ENCODE data around the gene UBR2. TPM values are rescaled to one million over a fixed set of nuclear protein-coding genes. Genes with fewer than 3 reads are reported as not detected.
A peak's percentile ranks its signal among the peaks of the same experiment; 100 is the strongest.
"Not testable (repeated sequence)": the region's sequence is repeated elsewhere in the genome, so short reads cannot be mapped to it uniquely, and the experiment has no call there.

UBR2 gene
- total RNA-seq, 1 donor from 2014 or later, result 32.0 TPM

GRCh38 chr6:42550277-42550676 is 13.6 kb upstream of the UBR2 start:
- ATAC-seq (ENCODE audit: poor library complexity) (no peak), DNase-seq (no peak)
- intact Hi-C loops (cut with DNase I), result no loop called here

- intact Hi-C loops (cut with DNase I), result no loop called here
- DNase-seq (no peak), ATAC-seq (ENCODE audit: poor library complexity) (no peak)
These were observed 12.6 kb upstream of the UBR2 start for GRCh38 chr6:42551217-42551616.

GRCh38 chr6:42552380-42552779 is 11.4 kb upstream of the UBR2 start:
- DNase-seq (no peak), ATAC-seq (ENCODE audit: poor library complexity) (no peak)
- intact Hi-C loops (cut with DNase I), result no loop called here

GRCh38 chr6:42555477-42556457 is 8.1 kb upstream of the UBR2 start:
- no peak for ATAC-seq (ENCODE audit: poor library complexity)
- intact Hi-C loops (cut with DNase I), result no loop called here
- no peak for DNase-seq

GRCh38 chr6:42556462-42556861 is 7.4 kb upstream of the UBR2 start:
- no peak for DNase-seq
- intact Hi-C loops (cut with DNase I), result no loop called here
- peak; percentile 16 for ATAC-seq (ENCODE audit: poor library complexity)

- ATAC-seq (ENCODE audit: poor library complexity); intact Hi-C loops (cut with DNase I); DNase-seq: not testable (repeated sequence)
These were observed 4.6 kb upstream of the UBR2 start for GRCh38 chr6:42559276-42559675.

GRCh38 chr6:42561986-42562385 is 1.8 kb upstream of the UBR2 start:
- intact Hi-C loops (cut with DNase I), result no loop called here
- DNase-seq, result no peak
- ATAC-seq (ENCODE audit: poor library complexity), result no peak

GRCh38 chr6:42562788-42563405 is 932 bp upstream of the UBR2 start:
- DNase-seq (no peak), ATAC-seq (ENCODE audit: poor library complexity) (no peak)
- intact Hi-C loops (cut with DNase I), result no loop called here

GRCh38 chr6:42564506-42564825 is 637 bp downstream of the UBR2 start:
- DNase-seq (no peak), ATAC-seq (ENCODE audit: poor library complexity) (no peak)
- intact Hi-C loops (cut with DNase I), result no loop called here

GRCh38 chr6:42565823-42566613 is 2.2 kb downstream of the UBR2 start:
- no peak for ATAC-seq (ENCODE audit: poor library complexity)
- intact Hi-C loops (cut with DNase I), result no loop called here
- DNase-seq, result no peak

GRCh38 chr6:42566614-42567208 is 2.9 kb downstream of the UBR2 start:
- ATAC-seq (ENCODE audit: poor library complexity), result no peak
- intact Hi-C loops (cut with DNase I), result no loop called here

GRCh38 chr6:42567237-42567636 is 3.4 kb downstream of the UBR2 start:
- DNase-seq; intact Hi-C loops (cut with DNase I); ATAC-seq (ENCODE audit: poor library complexity): not testable (repeated sequence)

More at GRCh38 chr6:42566614-42567208, 2.9 kb downstream of the UBR2 start:
- no peak for DNase-seq

GRCh38 chr6:42569102-42570028 is 5.5 kb downstream of the UBR2 start:
- DNase-seq, result no peak
- intact Hi-C loops (cut with DNase I), result no loop called here
- ATAC-seq (ENCODE audit: poor library complexity), result no peak

- ATAC-seq (ENCODE audit: poor library complexity), result no peak
- DNase-seq, result no peak
- intact Hi-C loops (cut with DNase I), result no loop called here
These were observed 7.9 kb downstream of the UBR2 start for GRCh38 chr6:42571611-42572342.

GRCh38 chr6:42572523-42572922 is 8.7 kb downstream of the UBR2 start:
- intact Hi-C loops (cut with DNase I), result no loop called here
- DNase-seq, result no peak
- ATAC-seq (ENCODE audit: poor library complexity), result no peak

GRCh38 chr6:42576538-42576937 is 12.7 kb downstream of the UBR2 start:
- intact Hi-C loops (cut with DNase I); DNase-seq; ATAC-seq (ENCODE audit: poor library complexity): not testable (repeated sequence)

- ATAC-seq (ENCODE audit: poor library complexity) (no peak), DNase-seq (no peak)
- intact Hi-C loops (cut with DNase I), result no loop called here
These were observed 34.5 kb downstream of the UBR2 start for GRCh38 chr6:42598300-42598699.

Measured in Right ventricle myocardium superior (tissue), 1 donor.